GM18867 (cell line): ENCODE data around the gene USP25.

Source experiments
- ATAC-seq: cut with Tn5 transposase; IDR thresholded peaks from one replicate; pipeline ENCODE4 v1.9.1; 2021; ENCODE audit warnings: mild to moderate bottlenecking, moderate library complexity; ENCODE audit not compliant: unreplicated experiment

USP25 gene

GRCh38 chr21:15755125-15755524, 25.3 kb downstream of the USP25 start:
- no peak for ATAC-seq

GRCh38 chr21:15759469-15759868, 29.7 kb downstream of the USP25 start:
- no peak for ATAC-seq

GRCh38 chr21:15761507-15762100, 31.8 kb downstream of the USP25 start:
- ATAC-seq: no peak

GRCh38 chr21:15763359-15763758, 33.6 kb downstream of the USP25 start:
- no peak for ATAC-seq

GRCh38 chr21:15764878-15765277, 35.1 kb downstream of the USP25 start:
- ATAC-seq: no peak

- no peak for ATAC-seq
Measured at GRCh38 chr21:15766952-15767603, 37.3 kb downstream of the USP25 start.

GRCh38 chr21:15768045-15768601, 38.3 kb downstream of the USP25 start:
- ATAC-seq: no peak

- no peak for ATAC-seq
Measured at GRCh38 chr21:15768853-15769252, 39.1 kb downstream of the USP25 start.

- ATAC-seq: no peak
Measured at GRCh38 chr21:15771311-15771710, 41.5 kb downstream of the USP25 start.

GRCh38 chr21:15772654-15773053, 42.9 kb downstream of the USP25 start:
- ATAC-seq: no peak

- no peak for ATAC-seq
Measured at GRCh38 chr21:15774590-15774989, 44.8 kb downstream of the USP25 start.

GRCh38 chr21:15775291-15775690, 45.5 kb downstream of the USP25 start:
- ATAC-seq: no peak

- no peak for ATAC-seq
Measured at GRCh38 chr21:15775981-15776380, 46.2 kb downstream of the USP25 start.

- ATAC-seq: no peak
Measured at GRCh38 chr21:15776818-15777217, 47.0 kb downstream of the USP25 start.

- ATAC-seq: no peak
Measured at GRCh38 chr21:15781986-15782385, 52.2 kb downstream of the USP25 start.

- ATAC-seq: no peak
Measured at GRCh38 chr21:15788847-15789523, 59.2 kb downstream of the USP25 start.

GRCh38 chr21:15793109-15793508, 63.3 kb downstream of the USP25 start:
- no peak for ATAC-seq

- ATAC-seq: no peak
Measured at GRCh38 chr21:15793550-15794235, 63.9 kb downstream of the USP25 start.

- ATAC-seq: no peak
Measured at GRCh38 chr21:15794277-15794912, 64.6 kb downstream of the USP25 start.

- no peak for ATAC-seq
Measured at GRCh38 chr21:15795533-15795932, 65.8 kb downstream of the USP25 start.
